NCI-H69 (cell line): ENCODE data around the gene TEAD2.
A peak's percentile ranks its signal among the peaks of the same experiment; 100 is the strongest.

Experiments
- DNase-seq: peaks from one replicate; lab custom pipeline; 2025; lab: John Stamatoyannopoulos, UW

Gene TEAD2

DNA sequence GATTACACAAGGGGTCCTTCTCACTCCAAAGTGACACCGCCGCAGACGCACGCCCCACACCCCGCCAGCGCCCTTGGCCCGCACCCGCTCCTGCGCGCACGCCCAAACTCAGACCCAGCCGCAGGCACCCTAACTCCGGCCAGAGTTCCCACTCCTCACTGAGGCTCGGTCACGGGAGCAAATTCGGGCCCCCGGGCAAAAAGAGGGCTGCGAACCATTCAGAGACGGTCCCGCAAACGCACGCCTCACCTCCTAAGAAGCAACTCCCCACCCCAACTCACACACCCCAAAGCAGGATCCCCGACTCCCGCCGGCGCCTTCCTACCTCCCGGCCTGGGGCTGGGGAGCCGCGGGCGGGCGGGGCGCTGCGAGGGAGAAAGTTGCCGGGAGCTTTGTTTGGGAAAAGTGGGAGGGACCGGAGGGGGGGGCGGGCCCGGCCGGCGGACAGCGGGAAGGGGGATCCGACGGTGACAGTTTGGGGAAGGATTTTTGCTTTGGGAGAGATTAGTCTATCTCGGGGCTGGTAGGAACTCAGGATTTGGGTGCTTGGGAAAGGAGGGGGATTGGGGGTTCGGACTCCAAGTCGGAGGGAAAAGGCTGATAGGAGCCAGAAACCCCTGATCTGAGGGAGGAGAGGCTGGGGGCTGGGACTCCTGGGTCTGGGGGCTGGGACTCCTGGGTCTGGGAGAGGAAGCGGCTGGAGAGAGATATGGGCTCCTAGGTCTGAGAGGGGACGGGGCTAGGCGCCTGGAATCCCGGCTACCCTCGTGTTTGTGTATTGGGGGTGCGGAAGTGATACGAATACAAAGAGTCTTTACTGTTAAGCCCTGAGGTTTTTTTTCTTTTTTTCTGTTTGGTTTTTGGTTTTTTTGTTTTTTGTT is at the start of gene TEAD2:
TSS of gene TEAD2 (minus strand) at position 369 of the 881 bp plus-strand sequence. CDS start 2,341 bp downstream, outside the sequence.
- no peak for DNase-seq

DNA sequence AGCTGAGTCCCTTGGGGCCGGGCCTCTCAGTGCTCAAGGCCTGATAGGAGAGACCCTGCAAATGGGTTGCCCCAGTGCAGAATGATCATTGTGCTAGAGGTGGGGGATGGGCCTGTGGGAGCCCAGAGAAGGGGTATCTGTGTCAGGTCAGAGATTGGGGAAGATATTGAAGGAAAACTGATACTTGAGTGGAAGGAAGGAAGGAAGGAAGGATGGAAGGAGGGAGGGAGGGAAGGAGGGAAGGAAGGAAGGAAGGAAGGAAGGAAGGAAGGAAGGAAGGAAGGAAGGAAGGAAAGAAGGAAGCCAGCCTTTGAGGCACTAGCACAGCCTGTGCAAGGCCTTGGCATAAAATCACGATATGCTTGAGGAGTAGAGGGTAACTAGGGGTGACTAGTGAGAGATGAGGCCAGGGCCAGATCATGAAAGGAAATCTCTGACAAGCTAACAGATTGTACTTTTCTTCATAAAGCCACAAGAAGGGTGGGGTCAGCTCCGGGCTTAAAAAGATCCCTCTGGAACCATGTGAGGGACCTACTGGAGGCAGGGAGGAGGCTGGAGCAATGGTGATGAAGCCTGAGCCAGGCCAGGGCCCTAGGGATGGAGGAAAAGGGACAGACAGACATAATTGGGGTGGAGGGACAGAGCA is 49.6 kb upstream of the TEAD2 start:
- no peak for DNase-seq

DNA sequence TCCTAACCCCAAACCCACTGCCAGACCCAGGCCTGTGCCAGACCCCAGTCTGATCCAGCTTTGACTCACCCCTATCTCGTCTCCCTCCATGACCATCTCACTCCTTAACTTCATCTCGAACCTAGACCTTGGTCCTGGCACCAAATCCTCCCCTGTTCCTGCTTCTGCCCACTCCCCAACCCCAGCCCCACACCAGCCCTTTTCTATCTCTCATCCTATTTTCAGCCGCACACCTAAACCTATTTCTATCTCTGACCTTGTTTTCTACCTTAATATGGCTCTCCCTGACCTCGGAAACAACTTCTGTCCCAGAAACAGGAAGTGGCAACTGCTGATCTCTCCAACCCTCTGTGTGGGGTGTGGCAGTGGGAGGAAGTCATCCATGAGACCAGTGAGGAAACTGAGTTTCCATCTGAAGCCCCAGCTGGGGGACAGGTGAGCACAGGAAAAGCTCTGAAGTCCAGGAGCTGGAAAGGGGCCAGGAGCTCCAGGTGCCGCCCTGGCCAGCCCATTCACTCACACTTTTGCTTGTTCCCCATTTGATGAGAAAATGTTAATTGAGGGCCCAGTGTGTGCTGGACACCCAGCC is 47.3 kb upstream of the TEAD2 start:
- DNase-seq: peak; percentile 60

DNA sequence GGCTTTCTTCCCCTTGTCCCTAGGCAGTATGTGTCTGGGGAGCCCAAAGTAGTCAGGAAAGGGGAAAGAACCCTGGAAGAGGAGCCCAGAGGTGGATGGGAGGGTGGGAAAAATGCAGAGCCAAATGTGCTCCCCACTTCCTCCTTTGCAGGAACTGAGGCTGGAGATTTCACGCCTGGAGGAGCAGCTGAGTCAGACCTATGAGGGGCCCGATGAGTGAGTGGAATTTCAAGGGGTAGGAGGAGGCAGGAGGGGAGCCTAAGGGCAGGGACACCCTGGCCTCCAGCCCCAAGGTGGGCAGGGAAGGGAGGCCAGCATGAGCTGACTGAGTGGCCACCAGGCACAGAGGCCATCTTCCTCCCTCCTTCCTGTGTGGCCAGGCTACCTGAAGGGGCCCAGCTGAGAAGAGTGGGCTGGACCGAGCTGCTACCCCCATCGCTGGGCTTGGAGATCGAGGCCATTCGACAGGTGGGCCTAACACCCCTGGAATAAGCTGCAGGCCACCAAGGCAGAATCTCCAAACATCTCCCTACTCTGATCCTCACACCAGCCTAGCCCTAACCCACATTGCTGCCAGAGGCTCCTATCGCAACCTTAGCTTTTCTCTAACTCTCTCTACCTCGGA is 46.7 kb upstream of the TEAD2 start:
- no peak for DNase-seq

DNA sequence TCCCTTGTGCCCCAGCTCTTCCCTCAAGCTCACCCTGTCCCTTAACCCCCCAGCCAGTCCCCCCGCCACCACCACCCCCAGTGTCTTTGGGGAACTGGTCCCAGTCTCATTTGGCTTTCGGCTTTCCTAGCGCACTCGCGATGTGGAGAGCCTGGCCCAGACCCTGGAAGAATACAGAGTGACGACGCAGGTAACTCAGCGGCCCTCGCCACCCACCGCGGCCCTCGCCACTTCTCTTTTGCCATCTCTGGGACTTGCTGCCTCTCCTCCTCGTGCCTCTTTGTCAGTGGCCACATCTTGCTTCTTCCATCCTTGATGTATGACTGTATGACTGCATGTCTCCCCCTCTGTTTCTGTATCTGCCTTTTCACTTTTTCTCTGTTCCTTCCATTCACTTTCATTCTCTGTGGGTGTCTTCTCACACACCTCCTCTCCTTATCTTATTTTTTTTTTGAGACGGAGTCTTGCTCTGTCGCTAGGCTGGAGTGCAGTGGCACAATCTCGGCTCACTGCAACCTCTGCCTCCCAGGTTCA is 45.3 kb upstream of the TEAD2 start:
- no peak for DNase-seq

DNA sequence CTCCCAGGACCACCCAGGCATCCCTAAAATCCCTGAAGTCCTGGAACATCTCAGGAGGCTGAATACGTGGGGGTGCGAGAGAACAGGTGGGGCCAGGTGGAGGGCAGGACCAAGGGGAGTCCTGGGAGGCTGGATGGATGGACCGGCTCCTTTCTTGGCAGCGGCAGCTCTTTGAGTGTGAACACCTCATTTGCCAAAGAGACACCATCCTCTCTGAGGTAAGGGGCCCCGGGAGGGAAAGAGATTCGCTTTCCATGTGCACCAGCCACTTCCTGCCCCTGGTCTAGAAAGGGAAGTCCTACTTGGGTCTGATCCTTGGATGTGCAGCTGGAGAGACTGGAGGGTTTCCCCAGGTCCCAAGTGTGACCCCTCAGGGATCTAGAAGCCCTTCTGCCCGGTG is 44.9 kb upstream of the TEAD2 start:
- no peak for DNase-seq

DNA sequence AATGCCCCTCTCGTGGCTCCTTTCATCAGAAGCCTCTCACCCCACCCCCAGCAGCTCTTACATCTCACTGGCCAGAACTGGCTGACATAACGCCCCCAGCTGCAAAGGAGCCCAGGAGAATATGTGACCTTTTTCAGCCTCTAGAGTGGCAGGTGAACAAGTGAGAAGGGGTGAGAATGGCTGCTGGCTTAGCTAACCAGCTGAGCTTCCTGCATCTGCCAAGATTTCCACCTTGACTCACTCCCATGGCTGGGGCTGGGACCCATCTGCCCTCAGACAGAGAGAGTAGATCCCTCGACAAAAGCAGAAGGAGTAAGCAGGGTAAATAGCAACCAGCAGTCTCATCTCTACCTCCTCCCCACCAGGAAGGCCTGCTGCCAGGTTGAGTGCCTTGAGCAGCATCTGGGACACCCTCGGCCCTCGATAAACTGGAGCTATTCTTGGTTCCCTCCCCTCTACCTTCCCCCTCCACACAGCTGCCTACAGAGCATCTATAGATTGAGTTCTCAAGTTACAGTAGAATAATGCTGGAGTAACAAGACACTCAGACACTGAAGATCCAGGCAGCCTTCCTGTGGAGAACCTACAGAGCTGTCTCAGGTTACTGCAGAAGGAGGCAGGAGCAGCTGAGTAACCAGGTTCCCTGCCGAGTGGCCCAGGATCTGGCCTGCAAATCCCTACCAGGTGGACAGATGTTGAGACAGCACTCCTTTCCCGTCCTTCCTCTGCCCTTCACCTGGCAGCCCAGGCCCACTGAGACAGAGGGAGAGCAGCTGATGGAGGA is 41.4 kb upstream of the TEAD2 start:
- peak; percentile 99 for DNase-seq

DNA sequence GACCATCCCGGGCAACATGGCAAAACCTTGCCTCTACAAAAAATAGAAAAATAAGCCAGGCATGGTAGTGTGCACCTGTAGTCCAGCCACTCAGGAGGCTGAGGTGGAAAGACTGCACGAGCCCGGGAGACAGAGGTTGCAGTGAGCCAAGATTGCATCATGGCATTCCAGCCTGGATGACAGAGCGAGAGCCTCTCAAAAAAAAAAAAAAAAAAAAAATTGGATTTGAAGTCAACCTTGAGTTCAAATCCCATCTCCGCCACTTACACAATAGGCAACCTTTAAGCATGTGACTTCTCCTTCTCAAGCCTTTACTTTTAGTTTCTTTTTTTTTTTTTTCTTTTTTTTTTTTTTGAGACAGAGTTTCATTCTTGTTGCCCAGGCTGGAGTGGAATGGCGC is 37.8 kb upstream of the TEAD2 start:
- DNase-seq: no peak

DNA sequence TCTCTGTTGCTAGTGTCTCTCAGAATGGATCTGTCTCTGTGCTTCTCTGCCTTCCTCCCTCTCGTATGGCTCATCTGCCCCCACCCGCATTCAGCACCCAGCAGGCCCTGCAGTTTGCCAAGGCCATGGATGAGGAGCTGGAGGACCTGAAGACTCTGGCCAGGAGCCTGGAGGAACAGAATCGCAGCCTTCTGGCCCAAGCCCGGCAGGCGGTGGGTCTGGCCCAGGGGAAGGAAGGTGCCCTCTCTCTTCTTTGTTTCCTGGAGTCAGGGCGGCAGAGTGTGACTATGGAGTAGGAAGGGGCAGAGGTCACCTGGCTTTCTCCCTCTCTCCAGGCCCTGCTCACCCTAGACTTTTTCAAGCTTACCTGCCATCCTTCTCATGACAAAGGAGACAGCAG is 36.7 kb upstream of the TEAD2 start:
- DNase-seq: no peak

DNA sequence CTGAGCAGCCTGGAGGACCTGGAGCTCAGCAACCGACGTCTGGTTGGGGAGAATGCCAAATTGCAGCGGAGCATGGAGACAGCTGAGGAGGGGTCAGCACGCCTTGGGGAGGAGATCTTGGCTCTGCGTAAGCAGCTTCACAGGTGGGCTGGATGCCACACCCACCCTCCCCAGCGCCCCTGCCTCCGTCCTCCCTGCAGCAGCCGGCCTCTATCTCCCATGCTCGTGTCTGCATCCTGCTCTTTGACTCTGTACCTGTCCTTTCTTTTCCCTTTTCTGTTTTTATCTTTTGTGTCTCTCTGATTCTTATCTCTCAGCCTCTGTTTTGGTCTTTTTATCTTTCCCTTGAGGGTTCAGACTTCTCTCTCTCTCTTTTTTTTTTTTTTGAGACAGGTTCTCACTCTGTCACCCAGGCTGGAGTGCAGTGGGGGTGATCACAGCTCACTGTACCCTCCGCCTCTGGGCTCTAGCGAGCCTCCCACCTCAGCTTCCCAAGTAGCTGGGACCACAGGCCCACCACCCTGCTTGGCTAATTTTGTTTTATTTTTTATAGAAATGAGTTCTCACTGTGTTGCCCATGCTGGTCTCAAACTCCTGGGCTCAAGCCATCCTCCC is 35.9 kb upstream of the TEAD2 start:
- DNase-seq: peak; percentile 89

DNA sequence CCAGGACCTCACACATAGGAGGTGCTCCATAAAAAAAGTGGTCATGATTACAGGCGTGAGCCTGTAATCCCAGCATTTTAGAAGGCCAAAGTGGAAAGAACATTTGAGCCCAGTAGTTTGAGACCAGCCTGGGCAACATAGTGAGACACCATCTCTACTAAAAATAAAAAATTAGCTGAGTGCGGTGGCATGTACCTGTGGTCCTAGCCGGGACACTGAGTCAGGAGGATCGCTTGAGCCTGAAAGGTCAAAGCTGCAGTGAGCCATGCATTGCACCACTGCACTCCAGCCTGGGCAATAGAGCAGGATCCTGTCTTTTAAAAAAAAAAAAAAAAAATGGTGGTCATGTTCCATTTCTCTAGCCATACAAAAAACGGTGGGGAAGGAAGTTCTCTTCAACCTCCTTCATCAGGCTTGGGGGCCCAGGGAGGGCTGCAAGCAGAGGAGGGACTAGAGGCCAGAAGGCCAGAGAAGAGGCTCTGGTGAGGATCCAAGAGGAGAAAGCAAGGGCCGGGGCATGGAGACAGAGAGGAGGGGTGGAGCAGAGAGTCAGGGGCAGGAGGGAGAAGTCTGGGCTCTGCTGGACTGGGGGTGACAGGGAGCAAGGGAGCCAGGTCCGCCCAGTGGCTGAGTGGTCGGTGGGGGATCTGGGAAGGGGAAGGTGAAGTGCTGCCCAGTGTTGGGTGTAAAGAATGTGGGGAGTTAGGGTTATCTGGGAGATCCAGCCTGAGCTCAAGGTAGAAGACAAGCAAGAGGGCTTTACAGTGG is 34.7 kb upstream of the TEAD2 start:
- no peak for DNase-seq

DNA sequence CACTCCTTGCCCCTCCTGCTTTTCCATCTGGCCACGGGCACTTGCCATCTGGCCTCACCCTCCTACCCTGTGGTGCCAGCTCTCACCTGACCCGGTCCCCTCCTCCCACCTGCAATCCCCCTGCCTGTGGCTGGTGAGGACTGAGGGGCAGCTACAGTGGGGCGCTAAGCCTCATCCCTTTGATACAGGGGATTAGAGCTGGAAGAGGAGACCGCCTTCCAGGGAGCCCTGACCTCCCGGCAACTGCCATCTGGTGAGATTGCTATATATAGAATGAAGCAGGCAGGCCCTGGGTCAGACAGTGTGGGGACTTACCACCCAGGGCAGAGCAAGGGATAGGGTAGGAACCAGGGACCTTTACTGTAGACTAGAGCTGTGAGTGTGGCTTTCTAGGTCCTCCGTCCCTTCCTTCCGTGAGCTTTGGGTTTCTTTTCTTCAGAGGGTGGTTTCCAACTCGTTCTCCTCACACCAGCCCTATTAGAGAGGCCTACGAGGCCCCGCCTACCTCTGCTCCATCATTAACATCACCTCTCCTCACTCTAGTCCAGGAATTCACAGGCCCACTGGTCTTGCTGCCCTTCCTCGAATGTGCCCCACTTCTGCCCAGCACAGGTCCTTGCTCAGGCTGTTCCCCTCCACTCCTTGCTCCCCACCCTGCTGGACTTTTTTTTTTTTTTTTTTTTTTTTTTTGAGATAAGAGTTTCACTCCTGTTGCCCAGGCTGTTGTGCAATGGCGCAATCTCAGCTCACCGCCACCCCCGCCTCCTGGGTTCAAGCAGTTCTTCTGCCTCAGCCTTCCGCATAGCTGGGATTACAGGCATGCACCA is 33.6 kb upstream of the TEAD2 start:
- DNase-seq: peak; percentile 86

DNA sequence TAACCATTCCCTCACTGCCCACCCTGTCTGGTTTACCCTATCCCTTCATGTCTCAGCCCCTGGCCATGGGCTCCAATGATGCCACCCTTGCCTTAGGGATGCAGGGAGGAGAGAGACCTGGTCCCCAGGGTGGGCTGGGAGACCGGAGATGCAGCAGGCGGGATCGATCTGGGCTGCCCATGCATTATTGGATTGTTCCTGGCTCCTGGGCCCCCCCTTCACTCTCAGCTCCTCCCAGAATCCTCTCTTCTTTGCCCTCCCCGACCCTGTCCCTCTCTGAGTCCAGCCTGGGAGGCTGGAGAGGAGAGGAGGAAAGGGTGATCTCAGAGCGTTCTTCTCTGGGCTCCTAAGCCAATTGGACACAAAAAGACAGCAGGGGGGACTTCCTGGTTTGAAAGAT is 31.7 kb upstream of the TEAD2 start:
- DNase-seq: no peak

DNA sequence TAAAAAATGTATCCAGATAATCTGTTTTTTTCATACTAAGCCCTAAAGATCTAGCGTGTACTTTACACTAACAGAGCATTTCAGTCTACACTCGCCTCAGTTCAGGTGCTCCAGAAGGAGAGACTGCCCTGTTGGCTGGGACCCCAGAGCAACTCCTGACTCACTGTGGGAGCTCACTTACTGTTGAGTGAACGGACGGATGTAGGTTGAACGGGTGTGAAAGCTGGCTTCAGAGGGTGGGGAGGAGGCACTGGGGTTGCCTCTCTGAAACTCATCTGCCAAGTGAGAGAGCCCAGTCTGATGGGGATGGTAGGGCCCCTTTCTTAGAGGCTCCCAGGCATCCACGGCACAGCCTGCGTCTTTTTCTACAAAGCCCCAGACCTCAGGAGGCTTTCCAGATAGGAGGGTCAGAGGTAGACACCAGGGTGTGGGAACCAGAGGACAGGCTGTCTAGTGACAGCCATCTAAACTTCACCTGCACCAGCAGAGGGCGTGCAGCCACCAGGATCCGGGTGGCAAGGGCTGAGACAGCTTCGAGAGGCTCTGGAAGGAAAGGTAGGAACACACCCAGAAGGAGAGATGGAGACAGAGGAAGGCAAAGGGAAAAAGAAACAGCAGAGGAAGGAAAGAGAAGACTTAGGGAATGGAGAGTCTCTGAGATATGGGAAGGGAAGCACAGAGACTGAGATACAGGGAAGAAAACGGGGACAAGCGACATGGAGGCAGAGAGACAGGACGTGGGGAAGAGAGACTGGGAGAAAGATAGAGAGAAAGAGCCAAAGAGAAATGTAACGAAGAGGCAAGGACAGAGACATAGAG is 29.6 kb upstream of the TEAD2 start:
- DNase-seq: peak; percentile 91

DNA sequence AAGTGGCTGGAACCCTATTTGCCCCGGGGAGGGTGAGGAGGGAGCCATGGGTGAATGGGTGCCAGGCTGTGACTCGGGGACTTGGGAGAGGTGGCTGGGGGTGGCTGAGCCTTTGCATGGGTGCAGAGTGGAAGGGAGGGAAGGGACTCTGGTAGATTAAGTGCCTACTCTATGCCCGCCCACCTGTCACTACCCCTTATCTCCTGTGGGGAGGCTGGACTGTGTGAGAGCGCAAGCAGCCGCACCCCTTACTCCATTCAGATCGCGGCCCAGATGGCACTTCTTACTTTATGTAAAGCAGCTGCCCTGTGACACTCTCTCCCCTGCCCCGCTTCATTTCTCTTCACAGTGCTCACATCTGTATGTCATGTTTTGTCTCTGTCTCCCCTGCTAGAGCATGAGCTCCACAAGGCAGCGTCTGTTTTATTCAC is 28.7 kb upstream of the TEAD2 start:
- peak; percentile 81 for DNase-seq

DNA sequence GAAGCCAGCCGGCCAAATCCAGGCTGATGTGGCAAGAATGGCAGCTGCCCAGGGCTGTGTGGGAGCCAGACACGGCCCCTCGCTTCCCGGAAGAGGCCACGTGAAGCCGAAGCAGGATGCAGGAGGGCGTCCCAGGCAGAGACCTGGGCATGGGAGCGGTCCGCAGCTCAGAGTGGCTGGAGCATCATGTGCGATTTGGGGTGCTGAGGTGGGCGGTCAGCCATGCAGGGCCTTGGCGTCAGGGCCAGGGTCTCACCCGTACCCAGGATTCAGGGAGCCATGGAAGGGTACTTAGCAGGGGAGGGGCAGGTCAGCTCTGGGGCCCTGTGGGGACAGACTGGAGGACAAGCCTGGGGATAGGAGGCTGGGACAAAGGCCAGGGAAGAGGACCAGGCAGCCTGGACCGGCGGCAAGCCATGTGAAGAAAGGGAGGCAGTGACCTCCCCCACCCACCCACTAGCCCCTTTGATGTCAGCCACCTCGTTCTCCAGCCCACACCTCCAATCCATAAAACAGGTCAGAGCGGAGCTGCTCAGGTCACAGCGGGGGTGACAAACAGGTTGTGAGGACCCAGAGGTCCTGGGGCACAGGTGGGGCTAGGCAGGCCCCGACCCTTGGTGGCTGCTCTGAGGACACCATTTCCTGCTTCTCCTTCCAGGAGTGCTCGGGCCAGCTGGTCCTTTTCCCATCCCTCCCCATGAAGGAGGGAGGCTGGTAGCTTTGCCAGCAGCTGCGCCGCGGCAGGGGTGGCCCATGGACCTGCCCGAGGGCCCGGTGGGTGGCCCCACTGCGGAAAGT is 28.1 kb upstream of the TEAD2 start:
- peak; percentile 81 for DNase-seq

DNA sequence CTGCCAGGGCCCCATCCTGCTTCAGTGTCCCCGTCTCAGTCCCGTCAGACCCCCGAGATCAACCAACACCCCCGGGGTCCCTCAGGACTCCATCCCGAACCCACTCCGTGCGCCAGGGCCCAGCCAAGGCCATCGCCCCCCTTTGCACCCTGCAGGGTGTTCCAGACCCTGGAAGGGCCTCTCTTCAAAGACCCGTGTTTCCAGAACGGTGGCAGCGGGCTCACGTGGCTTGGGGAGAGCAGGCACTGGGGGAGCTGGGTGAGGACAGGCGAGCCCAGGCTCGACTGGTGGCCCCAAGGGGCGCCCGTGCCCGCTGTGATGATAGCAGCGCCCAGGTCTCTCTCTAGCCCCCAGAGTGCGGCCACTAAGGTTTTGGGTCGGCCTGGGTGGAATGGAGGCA is 27.2 kb upstream of the TEAD2 start:
- DNase-seq: no peak

DNA sequence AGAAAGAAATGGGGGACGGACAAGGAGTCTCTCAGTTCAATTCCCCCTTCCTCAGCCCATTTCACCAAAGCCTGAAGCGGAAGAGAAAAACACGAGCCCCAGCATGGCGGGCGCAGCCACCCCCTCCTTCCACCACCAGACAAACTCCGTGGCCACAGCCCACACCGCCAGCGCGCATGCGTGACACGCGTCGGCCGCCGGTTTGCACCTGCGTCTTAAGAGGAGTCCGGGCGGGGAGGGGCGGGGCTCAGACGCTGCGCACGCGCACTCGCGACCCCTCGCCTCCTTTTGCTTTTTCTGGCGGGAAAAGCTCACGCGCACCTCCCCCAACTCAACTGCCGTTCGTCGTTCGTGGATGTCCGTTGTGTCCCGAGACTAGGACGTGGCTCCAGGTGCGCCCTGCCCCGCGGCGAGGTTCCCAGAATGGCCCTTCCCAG is 25.7 kb upstream of the TEAD2 start, which contains the start of gene KASH5:
TSS of gene KASH5 (plus strand) at position 314 of the 437 bp plus-strand sequence. CDS start 2,635 bp downstream, outside the sequence.
- peak; percentile 82 for DNase-seq
